Hepatocyte (in vitro differentiated cells): ENCODE measurements around the gene SH3BP2.

Experiments
- CTCF ChIP-seq: fragments of 200-600 bp; sonication (generic); IDR thresholded peaks from 2 replicates; pipeline ENCODE4 v1.5.1; 2016; ENCODE audit warnings: antibody characterized with exemption, mild to moderate bottlenecking; ENCODE audit not compliant: poor library complexity
- EZH2 ChIP-seq: fragments of 200-600 bp; sonication (generic); IDR thresholded peaks from 2 replicates; pipeline ENCODE4 v1.6.1; 2016; ENCODE audit warnings: antibody characterized with exemption, mild to moderate bottlenecking, borderline replicate concordance

- TF ChIP-seq CTCF (no peak), EZH2 (no peak)
These were observed 1.8 kb downstream of the SH3BP2 start for GRCh38 chr4:2794486-2795299.
